ENCODE data around the gene FNDC3B.

FNDC3B gene

DNA sequence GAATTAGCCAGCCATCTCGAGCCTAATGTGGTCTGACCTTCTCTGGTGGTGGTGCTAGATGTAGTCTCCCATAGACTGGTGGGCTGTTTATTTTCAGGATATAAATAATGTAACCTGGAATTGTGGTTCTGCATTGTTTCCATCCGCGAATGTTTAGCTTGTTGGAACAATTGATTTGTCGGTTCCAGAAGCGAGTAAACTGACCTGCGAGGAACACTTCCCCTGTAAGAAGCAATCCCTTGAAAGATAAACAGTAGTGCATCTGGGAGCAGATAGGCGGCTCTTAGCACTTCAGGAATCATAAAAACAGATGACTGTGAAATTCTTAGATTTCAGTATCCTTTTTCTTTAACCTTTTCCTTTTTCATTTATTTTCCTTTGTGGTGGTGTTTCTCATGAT is 251.1 kb downstream of the FNDC3B start:
- TF ChIP-seq SIN3A (IDR thresholded peaks at IDR 0.05; ENCODE audit: borderline replicate concordance, insufficient read depth, low read length) (no peak), POLR2AphosphoS5 (IDR thresholded peaks at IDR 0.05; ENCODE audit: low read depth, low read length) (no peak), FOXP2 (optimal IDR thresholded peaks at IDR 0.05; ENCODE audit: borderline replicate concordance, extremely low read depth, extremely low read length, insufficient read depth) (no peak), TAF1 (IDR thresholded peaks at IDR 0.05; ENCODE audit: borderline replicate concordance, insufficient read depth, low read length) (no peak)
- TF ChIP-seq, protein P1, sequence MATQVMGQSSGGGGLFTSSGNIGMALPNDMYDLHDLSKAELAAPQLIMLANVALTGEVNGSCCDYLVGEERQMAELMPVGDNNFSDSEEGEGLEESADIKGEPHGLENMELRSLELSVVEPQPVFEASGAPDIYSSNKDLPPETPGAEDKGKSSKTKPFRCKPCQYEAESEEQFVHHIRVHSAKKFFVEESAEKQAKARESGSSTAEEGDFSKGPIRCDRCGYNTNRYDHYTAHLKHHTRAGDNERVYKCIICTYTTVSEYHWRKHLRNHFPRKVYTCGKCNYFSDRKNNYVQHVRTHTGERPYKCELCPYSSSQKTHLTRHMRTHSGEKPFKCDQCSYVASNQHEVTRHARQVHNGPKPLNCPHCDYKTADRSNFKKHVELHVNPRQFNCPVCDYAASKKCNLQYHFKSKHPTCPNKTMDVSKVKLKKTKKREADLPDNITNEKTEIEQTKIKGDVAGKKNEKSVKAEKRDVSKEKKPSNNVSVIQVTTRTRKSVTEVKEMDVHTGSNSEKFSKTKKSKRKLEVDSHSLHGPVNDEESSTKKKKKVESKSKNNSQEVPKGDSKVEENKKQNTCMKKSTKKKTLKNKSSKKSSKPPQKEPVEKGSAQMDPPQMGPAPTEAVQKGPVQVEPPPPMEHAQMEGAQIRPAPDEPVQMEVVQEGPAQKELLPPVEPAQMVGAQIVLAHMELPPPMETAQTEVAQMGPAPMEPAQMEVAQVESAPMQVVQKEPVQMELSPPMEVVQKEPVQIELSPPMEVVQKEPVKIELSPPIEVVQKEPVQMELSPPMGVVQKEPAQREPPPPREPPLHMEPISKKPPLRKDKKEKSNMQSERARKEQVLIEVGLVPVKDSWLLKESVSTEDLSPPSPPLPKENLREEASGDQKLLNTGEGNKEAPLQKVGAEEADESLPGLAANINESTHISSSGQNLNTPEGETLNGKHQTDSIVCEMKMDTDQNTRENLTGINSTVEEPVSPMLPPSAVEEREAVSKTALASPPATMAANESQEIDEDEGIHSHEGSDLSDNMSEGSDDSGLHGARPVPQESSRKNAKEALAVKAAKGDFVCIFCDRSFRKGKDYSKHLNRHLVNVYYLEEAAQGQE (IDR thresholded peaks at IDR 0.05; ENCODE audit: insufficient read depth in 1 of 2, low read depth in 2 of 2, low read length in 2 of 2), result no peak

DNA sequence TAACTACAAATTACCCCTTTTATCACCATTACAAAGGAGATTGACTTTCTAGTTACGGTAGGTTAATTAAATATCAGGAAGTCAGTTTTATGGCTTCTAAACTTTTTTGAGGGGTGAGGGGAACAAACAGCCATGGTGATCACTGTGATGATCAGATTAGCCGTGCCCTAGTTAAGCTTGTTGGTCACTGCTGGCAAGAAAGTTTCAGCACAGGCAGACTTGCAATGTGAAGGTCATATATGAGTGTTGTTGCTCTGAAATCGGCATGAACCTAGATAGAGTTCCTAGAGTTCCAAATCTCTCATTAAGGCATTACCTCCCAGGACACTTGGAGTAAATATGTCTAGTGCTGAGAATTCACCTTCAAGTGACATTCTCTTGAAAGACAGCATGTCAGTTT is 252.3 kb downstream of the FNDC3B start:
- TF ChIP-seq FOXP2 (optimal IDR thresholded peaks at IDR 0.05; ENCODE audit: borderline replicate concordance, extremely low read depth, extremely low read length, insufficient read depth), result no peak
- TF ChIP-seq POLR2AphosphoS5 (IDR thresholded peaks at IDR 0.05; ENCODE audit: low read depth, low read length), result no peak
- no peak for TF ChIP-seq TAF1 (IDR thresholded peaks at IDR 0.05; ENCODE audit: borderline replicate concordance, insufficient read depth, low read length)
- no peak for TF ChIP-seq SIN3A (IDR thresholded peaks at IDR 0.05; ENCODE audit: borderline replicate concordance, insufficient read depth, low read length)
- TF ChIP-seq, protein P1 (IDR thresholded peaks at IDR 0.05; ENCODE audit: insufficient read depth in 1 of 2, low read depth in 2 of 2, low read length in 2 of 2), result no peak

DNA sequence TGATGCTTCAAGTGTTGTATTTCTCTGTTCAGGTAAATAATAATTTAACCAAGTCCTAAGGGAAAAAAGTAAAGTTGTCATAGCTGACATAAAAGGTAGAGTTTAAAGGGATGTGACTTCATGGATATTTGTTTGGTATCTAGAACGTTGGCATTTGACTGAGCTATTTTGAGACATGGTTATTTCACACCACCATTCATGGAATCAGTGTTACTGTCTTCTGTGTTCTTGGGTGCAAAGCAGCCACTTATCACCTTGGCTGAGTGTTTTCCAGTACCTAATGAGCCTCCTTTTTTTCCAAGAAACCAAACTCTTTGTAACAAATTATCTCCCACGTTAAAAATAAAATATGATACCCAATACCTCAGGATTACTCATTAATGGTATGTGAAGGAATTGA is 253.0 kb downstream of the FNDC3B start:
- TF ChIP-seq SIN3A (IDR thresholded peaks at IDR 0.05; ENCODE audit: borderline replicate concordance, insufficient read depth, low read length) (no peak), FOXP2 (optimal IDR thresholded peaks at IDR 0.05; ENCODE audit: borderline replicate concordance, extremely low read depth, extremely low read length, insufficient read depth) (no peak), POLR2AphosphoS5 (IDR thresholded peaks at IDR 0.05; ENCODE audit: low read depth, low read length) (no peak), TAF1 (IDR thresholded peaks at IDR 0.05; ENCODE audit: borderline replicate concordance, insufficient read depth, low read length) (no peak)
- TF ChIP-seq, protein P1 (IDR thresholded peaks at IDR 0.05; ENCODE audit: insufficient read depth in 1 of 2, low read depth in 2 of 2, low read length in 2 of 2), result no peak

DNA sequence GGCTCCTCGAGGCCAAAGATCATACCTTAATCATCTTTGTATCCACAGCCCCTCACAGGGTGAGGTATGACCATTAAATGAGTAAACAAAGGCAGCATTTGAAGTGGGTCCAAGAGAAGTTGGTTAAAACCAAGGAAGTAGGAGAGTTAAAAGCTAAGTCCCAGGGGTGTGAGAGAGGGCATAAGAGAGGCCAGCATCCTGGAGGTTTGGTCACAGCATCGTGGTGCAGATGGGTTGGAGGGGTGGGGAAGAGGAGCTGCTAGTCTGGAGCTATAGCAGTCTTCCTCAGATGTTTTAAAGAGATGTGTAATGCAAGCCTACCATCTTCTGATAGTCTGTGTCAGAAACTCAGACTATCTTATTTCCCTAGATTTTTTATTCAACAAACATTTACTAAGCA is 253.7 kb downstream of the FNDC3B start:
- no peak for TF ChIP-seq POLR2AphosphoS5 (IDR thresholded peaks at IDR 0.05; ENCODE audit: low read depth, low read length)
- TF ChIP-seq FOXP2 (optimal IDR thresholded peaks at IDR 0.05; ENCODE audit: borderline replicate concordance, extremely low read depth, extremely low read length, insufficient read depth), result no peak
- TF ChIP-seq SIN3A (IDR thresholded peaks at IDR 0.05; ENCODE audit: borderline replicate concordance, insufficient read depth, low read length), result no peak

DNA sequence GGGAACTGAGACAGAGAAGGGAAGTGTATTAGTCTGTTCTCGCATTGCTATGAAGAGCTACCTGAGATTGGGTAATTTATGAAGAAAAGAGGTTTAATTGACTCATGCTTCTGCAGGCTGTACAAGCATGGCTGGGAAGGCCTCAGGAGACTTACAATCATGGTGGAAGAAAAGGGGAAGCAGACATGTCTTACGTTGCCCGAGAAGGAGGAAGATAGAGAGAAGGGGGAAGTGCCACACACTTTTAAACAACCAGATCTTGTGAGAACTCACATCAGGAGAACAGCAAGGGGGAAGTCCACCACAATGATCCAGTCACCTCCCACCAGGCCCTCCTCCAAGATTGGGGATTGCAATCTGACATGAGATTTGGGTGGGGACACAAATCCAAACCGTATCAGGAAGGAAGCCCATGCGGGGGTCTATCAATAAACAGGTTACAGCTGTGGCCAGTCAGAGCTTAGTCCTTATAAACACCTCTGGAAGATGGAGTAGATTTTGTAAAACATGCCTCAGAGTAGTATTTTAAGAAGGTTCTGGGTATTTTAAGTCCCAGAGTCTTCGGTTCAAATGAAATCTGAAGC is 254.9 kb downstream of the FNDC3B start:
- TF ChIP-seq FOXP2 (optimal IDR thresholded peaks at IDR 0.05; ENCODE audit: borderline replicate concordance, extremely low read depth, extremely low read length, insufficient read depth) (no peak), TAF1 (IDR thresholded peaks at IDR 0.05; ENCODE audit: borderline replicate concordance, insufficient read depth, low read length) (no peak), POLR2AphosphoS5 (IDR thresholded peaks at IDR 0.05; ENCODE audit: low read depth, low read length) (no peak), SIN3A (IDR thresholded peaks at IDR 0.05; ENCODE audit: borderline replicate concordance, insufficient read depth, low read length) (no peak)
- TF ChIP-seq, protein P1 (IDR thresholded peaks at IDR 0.05; ENCODE audit: insufficient read depth in 1 of 2, low read depth in 2 of 2, low read length in 2 of 2), result no peak

Data from PFSK-1 (cell line).